Prostate gland (tissue), 2 donors: Measurements from ENCODE around the gene MRAS.

ENCODE experiments used
- POLR2A ChIP-seq: fragments of 450-650 bp; IDR thresholded peaks from one replicate; pipeline ENCODE4 v1.6.1; 2016; ENCODE audit warnings: antibody characterized with exemption, mild to moderate bottlenecking
- TF ChIP-seq, protein P1 (sequence below), 4 experiments: fragments of 200-600 bp in 2 of 4; fragments of 450-650 bp in 2 of 4; sonication (generic) in 2 of 4; IDR thresholded peaks; 1 replicate in 3 of 4; 2 replicates in 1 of 4; pipeline ENCODE4 v1.5.1; 2016 to 2019; ENCODE audit warnings: antibody characterized with exemption in 4 of 4, mild to moderate bottlenecking in 2 of 4, moderate library complexity in 2 of 4

DNA sequence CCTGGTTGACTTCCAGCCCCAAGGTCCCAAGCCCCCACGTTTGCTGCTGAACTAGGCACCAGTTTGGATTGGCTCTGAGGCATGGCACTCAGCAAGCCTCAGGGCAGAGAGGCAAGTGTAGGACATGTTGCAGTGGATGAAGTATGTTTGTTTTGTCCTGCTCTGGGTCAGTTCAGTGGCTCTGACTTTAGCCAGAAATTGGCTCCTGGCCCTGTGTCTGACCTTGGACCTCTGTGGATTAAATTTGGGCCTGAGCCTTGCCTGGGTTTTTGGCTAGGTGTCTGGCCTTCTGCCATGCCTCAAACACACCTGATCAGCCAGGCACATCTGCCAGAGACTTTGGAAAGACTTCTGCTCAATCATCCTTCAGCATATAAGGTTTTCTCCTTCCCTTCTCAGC lies 3.6 kb upstream of the MRAS start:
- TF ChIP-seq, protein P1, sequence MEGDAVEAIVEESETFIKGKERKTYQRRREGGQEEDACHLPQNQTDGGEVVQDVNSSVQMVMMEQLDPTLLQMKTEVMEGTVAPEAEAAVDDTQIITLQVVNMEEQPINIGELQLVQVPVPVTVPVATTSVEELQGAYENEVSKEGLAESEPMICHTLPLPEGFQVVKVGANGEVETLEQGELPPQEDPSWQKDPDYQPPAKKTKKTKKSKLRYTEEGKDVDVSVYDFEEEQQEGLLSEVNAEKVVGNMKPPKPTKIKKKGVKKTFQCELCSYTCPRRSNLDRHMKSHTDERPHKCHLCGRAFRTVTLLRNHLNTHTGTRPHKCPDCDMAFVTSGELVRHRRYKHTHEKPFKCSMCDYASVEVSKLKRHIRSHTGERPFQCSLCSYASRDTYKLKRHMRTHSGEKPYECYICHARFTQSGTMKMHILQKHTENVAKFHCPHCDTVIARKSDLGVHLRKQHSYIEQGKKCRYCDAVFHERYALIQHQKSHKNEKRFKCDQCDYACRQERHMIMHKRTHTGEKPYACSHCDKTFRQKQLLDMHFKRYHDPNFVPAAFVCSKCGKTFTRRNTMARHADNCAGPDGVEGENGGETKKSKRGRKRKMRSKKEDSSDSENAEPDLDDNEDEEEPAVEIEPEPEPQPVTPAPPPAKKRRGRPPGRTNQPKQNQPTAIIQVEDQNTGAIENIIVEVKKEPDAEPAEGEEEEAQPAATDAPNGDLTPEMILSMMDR (IDR thresholded peaks at IDR 0.05), result no peak
- TF ChIP-seq POLR2A, result no peak
